Measurements from ENCODE around the gene LMO7.

LMO7 gene

DNA sequence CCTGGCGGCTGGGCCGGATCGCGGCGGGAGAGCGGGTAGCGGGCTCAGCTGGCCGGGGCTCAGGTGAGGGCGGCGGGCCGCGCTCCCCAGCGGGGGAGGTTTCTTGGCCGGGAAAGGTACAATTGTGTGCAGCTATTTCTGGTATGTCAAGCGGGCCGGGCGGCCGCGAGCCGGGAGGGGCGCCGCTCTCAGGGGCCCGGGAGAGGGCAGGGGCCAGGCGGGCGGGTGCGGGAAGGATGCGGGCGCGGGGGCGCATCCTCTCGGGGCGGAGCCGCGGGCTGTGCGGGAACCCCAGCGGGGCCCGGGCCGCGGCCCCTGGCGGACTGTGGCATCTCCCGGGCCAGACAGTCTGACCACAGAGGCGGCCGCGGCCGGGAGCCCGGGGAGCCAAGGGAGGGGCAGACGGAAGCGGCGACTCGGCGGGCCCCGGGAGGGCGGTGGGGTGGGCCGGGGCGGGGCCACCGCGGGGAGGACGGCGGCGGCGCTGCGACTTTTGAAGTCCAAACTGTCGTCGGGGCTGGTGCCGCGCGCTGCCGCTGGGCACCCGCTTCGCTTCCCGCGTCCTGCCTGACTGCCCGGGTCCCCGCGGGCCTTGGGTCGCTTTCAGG is at the start of gene LMO7:
Gene LMO7 (plus strand): TSS at position 503 of the 608 bp plus-strand sequence. CDS start 328 bp downstream, outside the sequence.
- in situ Hi-C loops (cut with MboI; ENCODE audit: low sequenced_read_pairs), result no loop called here

DNA sequence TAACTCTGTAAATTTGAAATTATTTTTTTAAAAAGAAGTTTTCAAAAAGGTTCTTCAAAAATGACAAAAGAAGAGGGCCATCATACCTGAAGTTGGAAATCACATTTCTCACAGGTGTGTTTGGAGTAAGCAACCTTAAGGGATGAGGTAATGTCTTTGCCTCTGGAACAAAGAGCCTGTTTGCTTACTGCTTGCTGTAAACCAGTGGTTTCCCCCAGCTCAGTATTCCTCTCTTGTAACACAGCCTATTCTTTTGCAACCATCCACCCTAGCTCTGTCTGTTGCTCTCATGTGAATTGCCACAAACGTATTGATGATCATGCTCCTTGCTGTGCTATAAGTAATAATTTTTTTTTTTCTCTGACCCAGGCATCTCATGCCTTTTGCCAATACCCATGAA is 48.5 kb upstream of the LMO7 start:
- in situ Hi-C loops (cut with MboI; ENCODE audit: low sequenced_read_pairs), result no loop called here

DNA sequence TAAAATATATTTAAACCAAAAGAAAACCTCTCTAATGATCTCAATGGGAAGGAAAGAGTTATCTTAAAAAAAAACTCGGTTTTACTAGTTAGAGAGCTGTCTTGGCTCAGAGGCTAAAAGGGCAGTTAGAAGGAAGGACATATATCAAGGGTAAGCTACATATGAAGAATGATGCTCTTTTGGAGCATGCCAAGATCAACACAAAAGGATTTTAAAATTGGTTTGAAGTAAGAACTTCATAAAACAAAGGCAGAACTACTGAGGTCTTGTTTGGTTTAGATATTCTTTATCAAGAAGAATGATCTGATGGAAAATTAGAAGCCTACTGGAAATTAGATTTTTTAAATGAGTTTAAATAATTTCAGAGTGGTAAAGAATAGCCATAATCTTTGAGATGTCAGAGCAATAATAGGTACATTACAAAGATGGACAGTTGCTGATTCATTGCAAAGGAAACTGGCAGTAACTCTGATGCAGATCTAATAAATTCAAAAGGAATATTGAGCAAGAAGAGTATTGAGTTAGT is 39.4 kb upstream of the LMO7 start:
- in situ Hi-C loops (cut with MboI; ENCODE audit: low sequenced_read_pairs), result no loop called here

- in situ Hi-C loops (cut with MboI; ENCODE audit: low sequenced_read_pairs), result no loop called here
Observed at GRCh38 chr13:75600371-75600770, 35.8 kb upstream of the LMO7 start.

DNA sequence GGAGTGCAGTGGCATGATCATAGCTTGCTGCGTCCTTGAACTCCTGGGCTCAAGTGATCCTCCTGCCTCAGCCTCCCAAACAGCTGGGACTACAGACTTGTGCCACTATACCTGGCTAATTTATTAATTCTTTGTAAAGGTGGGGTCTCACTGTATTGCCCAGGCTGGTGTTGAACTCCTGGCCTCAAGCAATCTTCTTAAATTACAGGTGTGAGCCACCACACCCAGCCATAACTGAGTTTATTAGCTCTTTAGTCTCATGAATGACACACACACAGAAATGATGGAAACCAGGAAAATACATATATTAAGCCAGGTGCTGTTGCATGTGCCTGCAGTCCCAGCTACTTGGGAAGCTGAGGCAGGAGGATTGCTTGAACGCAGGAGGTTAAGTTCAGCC is 33.1 kb upstream of the LMO7 start:
- in situ Hi-C loops (cut with MboI; ENCODE audit: low sequenced_read_pairs), result no loop called here

DNA sequence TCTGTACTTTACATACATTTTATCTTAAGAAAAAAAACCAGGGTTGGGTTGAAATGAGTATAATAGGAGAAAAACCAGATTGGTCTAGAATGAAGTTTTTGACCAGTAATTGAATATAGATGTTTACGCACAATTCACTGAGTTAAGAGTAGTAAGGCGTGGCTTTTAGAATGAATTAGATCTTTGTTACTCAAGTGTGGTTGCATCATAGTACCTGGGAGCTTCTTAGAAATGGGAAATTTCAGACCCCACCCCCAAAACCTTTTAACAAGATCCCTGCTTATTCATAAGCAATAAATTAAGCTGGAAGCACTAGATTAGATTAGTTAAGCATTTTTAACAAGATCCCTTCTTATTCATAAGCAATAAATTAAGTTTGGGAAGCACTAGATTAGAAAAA is 28.7 kb upstream of the LMO7 start:
- in situ Hi-C loops (cut with MboI; ENCODE audit: low sequenced_read_pairs), result no loop called here

DNA sequence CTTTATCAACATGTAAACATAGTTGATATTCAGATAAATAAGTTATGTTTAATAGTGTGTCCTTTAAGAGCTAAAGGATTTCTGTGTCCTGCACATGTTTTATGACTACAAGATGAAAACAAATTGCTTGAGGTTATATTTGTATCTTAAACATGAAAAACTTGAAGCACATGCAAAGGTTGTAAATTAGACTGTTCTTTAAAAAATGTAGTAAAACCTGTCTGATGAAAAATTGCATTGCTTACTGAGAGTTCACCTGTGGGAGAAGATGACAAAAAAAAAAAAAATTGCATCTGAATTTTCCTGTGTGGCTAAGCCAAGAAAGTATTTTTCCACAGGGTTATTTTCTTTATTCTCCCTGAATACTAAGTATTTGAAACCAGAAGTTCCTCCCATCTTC is 25.7 kb upstream of the LMO7 start:
- in situ Hi-C loops (cut with MboI; ENCODE audit: low sequenced_read_pairs), result no loop called here

DNA sequence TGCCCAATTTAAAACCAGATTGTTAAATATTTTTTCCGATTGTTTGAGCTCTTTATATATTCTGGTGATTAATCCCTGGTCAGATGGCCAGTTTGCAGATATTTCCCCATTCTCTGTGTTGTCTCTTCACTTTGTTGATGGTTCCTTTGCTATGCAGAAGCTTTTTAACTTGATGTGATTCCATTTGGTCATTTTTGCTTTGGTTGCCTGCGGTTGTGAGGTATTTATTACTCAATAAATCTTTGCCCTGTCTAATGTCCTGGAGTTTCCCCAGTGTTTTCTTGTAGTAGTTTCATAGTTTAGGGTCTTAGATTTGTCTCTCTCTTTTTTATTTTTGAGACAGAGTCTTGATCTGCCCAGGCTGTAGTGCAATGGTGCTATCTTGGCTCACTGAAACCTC is 23.8 kb upstream of the LMO7 start:
- in situ Hi-C loops (cut with MboI; ENCODE audit: low sequenced_read_pairs), result no loop called here

GRCh38 chr13:75617230-75617629 is 18.9 kb upstream of the LMO7 start:
- in situ Hi-C loops (cut with MboI; ENCODE audit: low sequenced_read_pairs), result no loop called here

- in situ Hi-C loops (cut with MboI; ENCODE audit: low sequenced_read_pairs), result no loop called here
Observed at GRCh38 chr13:75618308-75618707, 17.8 kb upstream of the LMO7 start.

- in situ Hi-C loops (cut with MboI; ENCODE audit: low sequenced_read_pairs), result no loop called here
Observed at GRCh38 chr13:75620020-75620419, 16.1 kb upstream of the LMO7 start.

- in situ Hi-C loops (cut with MboI; ENCODE audit: low sequenced_read_pairs), result no loop called here
Observed at GRCh38 chr13:75621147-75621546, 15.0 kb upstream of the LMO7 start.

DNA sequence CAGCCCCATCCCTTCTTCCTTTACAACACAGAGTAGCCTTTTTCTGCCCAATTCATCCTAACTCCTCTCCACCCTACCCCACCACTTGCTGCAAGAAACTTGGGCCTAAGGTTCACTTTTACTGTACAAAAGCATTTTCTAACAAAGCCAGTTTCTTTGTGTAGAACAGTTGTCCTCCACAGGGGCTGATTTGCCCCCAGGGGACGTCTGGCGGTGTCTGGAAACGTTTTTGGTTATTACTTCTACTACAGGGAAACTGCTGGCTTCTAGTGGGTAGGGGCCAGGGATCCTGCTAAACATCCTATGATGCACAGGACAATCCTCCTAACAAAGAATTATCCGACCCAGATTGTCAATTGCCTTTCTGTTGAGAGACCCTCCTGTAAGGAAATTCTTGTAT is 7.3 kb upstream of the LMO7 start:
- in situ Hi-C loops (cut with MboI; ENCODE audit: low sequenced_read_pairs), result no loop called here

- in situ Hi-C loops (cut with MboI; ENCODE audit: low sequenced_read_pairs), result no loop called here
Observed at GRCh38 chr13:75633285-75633684, 2.8 kb upstream of the LMO7 start.

DNA sequence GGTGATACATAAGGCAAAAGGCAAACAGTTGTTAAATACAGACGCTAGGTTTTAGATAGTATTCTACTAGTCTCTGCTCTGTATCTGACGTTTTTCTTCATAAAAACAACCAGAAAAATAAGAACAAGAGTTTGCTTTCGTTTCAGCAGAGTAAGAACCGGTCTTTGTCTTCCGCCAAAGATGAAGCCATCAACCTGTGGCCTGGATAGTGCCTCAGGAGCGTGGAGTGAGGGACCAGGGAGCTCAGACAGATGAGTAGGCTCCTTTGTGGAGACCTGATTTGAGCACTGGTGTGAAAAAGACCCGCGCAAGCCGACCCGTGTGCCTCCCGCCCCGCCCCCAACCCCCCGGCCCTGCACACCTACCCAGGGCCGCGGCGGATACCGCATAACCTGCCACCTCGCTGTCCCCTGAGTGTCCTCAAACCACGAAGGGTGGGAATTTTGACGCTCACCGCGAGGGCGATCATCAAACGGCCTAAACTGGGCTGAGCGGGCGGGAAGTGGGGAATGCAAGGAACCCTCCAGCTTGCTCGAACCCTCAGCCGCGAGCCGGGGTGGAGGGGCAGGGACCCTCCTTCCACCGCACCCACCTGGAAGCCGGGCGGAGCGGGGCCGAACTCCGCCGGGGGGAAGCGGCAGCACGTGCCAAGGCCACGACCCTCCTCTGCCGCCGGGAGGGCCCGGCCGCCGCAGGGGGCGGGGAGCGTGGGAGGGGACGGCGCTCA is 866 bp upstream of the LMO7 start:
- in situ Hi-C loops (cut with MboI; ENCODE audit: low sequenced_read_pairs), result no loop called here

GRCh38 chr13:75636436-75637180 is 478 bp downstream of the LMO7 start:
- in situ Hi-C loops (cut with MboI; ENCODE audit: low sequenced_read_pairs), result no loop called here

DNA sequence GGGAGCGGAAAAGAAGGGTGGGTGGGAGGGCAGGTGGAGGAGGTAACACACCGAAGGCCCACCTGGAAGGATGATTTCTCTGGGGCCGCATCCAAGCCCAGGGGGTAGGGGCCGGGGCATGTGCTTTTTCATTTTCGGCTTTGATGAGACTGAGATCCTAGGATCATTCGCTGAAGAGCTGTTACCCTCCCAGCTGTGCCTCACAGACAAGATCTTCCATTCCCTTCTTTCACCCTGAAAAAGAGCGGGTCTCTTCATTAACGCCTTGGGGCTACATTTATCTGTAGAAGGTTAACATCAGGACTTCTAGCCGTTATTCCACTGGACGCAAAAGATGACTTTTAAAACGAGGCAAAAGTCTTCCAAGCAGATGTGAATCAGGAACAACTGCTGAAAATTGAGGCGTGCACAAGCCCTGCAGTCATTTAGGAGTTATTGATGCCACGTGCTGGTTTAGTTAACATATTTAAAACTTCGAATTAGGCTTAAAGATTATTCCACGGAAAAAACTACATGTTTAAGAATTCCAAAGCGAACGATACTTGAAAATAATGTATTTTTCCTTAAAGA is 1.1 kb downstream of the LMO7 start:
- in situ Hi-C loops (cut with MboI; ENCODE audit: low sequenced_read_pairs), result no loop called here

GRCh38 chr13:75639454-75639853 is 3.3 kb downstream of the LMO7 start:
- in situ Hi-C loops (cut with MboI; ENCODE audit: low sequenced_read_pairs), result no loop called here

DNA sequence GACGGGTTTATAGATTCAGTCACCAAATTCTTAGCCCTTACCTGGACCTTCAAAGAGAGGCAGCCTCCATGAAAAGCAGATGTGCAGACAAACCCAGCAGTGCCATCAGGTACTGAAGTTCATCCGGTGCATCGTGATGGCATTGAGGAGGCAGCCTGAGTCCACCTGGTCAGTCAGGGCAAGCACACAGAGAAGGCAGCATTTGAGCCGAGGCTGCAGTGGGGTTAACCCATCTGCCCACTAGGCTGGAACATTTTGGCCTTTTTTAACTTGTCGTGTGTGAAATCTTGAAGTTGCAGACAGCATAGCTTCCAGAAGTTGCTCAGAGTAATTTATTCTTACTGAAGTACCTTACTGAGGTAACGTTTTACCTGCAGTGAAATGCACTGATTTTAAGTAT is 4.9 kb downstream of the LMO7 start:
- in situ Hi-C loops (cut with MboI; ENCODE audit: low sequenced_read_pairs), result no loop called here

GRCh38 chr13:75643182-75643581 is 7.1 kb downstream of the LMO7 start:
- in situ Hi-C loops (cut with MboI; ENCODE audit: low sequenced_read_pairs), result no loop called here

DNA sequence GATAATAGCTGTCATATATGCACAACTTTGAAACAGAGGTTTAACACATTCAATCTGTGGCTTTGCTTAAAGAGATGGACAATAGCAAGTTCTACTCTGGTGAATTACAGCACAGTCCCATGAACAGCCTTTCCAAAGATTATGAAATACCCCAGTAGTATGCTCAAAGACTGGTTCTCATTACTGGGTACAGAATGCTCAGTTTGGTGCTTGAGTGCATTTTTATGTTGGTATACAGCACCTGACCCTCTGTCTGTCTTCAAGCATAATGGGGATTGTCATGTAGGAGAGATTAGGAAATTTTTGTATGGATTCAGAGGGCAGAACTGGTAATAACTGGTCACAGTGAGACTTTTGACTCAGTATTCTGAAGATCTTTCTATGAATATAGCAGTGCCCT is 7.6 kb downstream of the LMO7 start:
- in situ Hi-C loops (cut with MboI; ENCODE audit: low sequenced_read_pairs), result no loop called here

GRCh38 chr13:75645141-75645540 is 9.0 kb downstream of the LMO7 start:
- in situ Hi-C loops (cut with MboI; ENCODE audit: low sequenced_read_pairs), result no loop called here

Measured in HL-60/S4 treated with retinoic acid at 250 ng/mL for 4 days and 3 days (cell line).